ENCODE measurements around the gene TPCN2.

The TPCN2 gene

DNA sequence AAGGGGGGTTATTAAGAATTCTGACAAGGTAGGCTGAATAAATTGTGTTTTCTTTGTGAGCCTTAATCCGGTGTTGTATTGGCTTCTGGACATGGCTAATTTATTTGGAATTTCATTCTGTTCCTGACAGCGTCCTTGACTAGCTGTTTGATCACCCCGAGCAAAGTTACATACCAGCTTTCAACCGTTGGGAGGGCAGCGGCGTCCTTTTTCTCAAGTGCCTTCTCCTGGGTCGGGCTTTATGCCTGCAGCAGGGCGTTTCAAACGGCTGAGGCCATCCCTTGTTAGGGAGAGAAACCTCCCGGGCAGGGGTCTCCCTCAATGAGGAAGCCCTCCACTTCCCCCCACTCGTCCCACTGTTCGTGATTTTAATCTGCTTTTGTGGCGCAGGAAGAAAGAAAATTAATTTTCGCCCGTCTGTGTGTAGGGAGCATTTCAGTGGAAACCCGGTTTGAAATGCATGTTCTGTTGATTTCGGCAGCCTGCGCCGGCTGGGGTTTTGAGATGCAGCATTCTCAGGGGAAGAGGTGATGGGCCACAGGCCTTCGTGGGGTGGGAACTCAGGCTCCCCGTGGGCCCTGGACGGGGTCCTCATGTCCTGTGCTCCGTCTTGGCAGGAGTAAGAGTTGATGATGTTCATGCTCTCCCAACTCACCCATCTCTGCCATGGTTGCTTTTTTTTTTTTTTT lies 104.1 kb downstream of the TPCN2 start:
- no peak for DNase-seq (ENCODE audit: low read depth)

GRCh38 chr11:69153661-69154060 lies 104.9 kb downstream of the TPCN2 start:
- no peak for DNase-seq (ENCODE audit: low read depth)

- DNase-seq (ENCODE audit: low read depth), result no peak
These were observed 105.6 kb downstream of the TPCN2 start for GRCh38 chr11:69154211-69154913.

DNA sequence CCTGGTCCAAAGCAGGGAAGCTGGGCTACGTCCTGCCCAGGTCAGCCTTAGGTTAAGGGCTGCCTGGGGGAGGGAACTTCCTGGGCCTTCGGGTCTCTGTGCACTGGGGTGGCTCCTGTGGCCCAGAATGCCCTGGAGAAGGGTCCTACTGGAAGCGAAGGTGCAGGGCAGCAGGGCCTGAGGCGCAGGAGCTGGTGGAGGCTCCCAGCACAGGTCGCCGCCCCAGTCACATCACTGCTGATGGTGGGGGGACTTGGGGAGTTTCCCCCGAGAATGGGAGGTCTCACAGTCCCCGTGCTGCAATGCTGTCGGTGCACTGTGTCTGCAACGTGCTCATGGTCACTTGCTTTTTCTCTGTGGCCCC lies 106.2 kb downstream of the TPCN2 start:
- no peak for DNase-seq (ENCODE audit: low read depth)

GRCh38 chr11:69155302-69156234 lies 106.8 kb downstream of the TPCN2 start, which contains the start of gene SMIM38:
TSS of gene SMIM38 (plus strand) at chr11:69155935. CDS start at chr11:69157847, 1,912 bp downstream.
- no peak for DNase-seq (ENCODE audit: low read depth)

- no peak for DNase-seq (ENCODE audit: low read depth)
These were observed 107.5 kb downstream of the TPCN2 start for GRCh38 chr11:69156235-69156639.

DNA sequence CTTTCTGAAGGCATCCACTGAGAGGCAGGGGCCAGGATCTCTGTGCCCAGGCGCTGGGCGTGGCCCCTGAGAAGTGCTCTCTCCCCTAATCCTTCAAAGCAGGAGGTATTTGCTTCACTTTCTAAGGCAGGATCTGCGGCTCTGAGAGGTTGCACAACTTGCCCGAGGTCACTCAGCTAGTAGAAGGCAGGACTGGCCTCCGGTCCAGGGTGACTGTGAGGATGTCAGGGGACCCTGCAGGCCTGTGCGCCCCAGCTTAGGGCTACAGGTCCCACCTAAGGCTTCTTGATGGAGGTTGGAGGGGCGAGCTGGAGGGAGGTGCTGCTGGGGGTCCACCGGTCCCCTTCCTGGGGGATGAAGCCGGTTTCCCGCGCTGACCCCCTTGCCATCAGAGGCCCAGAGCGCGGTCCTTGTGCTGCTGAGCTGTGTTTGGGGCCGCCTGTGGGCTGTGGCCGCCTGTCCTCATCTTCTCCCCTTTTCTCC lies 108.0 kb downstream of the TPCN2 start:
- DNase-seq (ENCODE audit: low read depth), result no peak

GRCh38 chr11:69157156-69157821 lies 108.6 kb downstream of the TPCN2 start:
- DNase-seq (ENCODE audit: low read depth), result no peak

GRCh38 chr11:69157822-69158231 lies 109.1 kb downstream of the TPCN2 start:
- no peak for DNase-seq (ENCODE audit: low read depth)

DNA sequence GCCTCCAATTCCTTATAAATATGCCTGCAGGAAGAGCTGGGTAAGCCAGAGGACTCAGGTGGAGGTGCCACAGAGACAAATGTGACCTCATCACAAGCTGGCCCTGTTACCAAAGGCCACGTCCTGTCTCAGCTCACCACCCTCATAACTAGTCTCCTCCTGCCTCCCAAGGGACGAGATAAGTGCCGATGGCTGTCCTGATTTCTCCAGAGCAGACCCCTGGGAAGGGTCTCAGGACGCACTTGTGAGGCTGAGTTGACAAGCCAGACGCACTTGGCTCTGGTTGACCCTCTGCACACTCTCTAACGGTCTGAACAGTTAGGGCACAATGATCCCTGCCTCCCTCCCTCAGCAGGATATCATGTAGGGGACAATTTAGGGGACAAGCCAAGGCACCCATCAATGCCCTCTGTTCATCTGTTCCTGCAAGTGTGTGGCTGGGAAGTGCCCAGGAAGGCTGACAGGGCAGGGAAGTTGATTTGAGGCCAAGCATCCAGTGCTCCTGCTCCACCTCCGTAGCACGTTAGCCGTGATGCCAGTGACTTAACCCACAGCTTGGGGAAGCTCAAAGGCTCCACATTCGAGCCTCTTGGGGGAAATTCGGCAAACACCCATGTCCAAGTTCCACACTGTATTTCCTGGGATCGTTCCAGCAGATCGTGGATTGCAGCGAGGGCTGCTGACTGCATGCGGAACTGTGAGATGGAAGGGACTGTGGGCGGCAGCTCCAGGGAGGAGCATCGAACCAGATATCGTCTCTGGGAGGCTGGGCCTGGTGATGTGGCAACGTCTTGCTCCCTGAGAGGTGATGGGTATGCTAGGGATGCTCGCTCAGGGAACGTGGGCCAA lies 109.8 kb downstream of the TPCN2 start:
- DNase-seq (ENCODE audit: low read depth), result no peak

- DNase-seq (ENCODE audit: low read depth), result no peak
These were observed 110.6 kb downstream of the TPCN2 start for GRCh38 chr11:69159150-69159852.

DNA sequence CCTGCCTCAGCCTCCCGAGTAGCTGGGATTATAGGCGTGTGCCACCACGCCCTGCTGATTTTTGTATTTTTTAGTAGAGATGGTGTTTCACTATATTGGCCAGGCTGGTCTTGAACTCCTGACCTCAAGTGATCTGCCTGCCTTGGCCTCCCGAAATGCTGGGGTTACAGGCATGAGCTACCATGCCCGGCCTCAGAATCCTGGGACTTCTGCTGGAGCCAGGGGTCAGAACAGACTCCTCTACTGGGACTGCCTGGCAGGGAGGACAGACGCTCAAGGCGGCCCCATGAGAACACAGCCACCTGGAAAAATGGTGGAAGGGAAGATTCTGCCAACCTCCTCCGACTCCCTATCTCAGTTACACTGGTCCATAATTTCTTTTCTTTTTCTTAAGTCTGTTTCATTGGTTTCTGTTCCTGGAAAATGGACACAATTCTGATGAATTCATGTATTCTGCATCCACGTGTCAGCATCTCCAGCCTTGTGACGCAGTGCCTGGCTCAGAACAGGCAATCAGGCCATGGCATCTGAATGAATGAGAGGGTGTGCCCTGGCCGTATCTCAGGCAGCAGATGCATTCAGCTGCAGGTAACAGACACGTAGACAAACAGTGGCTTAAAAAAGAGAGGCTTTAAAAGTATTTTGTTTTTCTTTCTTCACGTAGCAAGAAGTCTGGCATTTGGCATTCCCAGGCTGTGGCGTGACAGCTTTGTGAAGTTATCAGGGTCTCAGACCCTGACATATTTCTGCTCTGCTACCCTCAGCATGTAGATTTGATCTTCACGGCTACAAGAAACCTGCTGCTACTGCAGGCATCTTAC lies 111.8 kb downstream of the TPCN2 start:
- no peak for DNase-seq (ENCODE audit: low read depth)

GRCh38 chr11:69161117-69161407 lies 112.3 kb downstream of the TPCN2 start:
- DNase-seq (ENCODE audit: low read depth), result no peak

- no peak for DNase-seq (ENCODE audit: low read depth)
These were observed 113.8 kb downstream of the TPCN2 start for GRCh38 chr11:69162505-69162904.

DNA sequence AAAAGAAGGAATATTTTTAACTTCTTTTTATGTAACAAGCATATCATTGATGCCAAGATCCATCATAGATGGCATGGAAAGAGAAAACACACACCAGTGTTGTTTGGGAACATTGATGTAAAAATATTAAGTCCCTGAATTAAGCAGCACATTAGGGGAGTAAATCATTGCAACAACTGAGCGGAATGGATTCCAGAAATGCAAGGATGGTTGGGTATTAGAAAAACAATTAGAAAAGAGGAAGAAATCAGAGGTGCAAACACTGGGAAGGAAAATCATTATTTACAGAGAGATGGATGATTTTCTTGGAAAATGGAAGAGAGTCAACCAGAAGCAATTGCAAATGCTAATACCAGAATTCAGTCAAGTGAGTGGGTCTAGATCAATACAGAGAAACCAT lies 115.1 kb downstream of the TPCN2 start:
- DNase-seq (ENCODE audit: low read depth), result no peak

DNA sequence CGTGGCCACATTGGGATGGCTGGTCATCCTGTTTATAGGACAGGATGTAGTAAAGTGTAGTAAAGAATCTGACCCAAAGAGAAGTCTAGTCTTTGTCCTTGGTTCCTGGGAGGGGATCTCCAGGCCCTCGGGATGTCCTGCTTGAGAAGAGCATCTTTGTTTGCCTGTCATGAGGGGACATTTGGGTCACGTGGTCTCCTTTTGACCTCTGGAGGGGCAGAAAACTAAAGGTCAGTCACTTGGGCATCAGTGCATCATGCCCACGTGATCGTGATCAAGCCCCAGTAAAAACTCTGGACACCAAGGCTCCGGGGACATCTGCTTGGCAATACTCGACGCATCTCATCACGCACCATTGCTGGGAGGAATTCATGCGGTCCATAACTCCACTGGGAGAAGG lies 116.1 kb downstream of the TPCN2 start:
- no peak for DNase-seq (ENCODE audit: low read depth)

GRCh38 chr11:69165775-69166174 lies 117.0 kb downstream of the TPCN2 start:
- DNase-seq (ENCODE audit: low read depth), result no peak

DNA sequence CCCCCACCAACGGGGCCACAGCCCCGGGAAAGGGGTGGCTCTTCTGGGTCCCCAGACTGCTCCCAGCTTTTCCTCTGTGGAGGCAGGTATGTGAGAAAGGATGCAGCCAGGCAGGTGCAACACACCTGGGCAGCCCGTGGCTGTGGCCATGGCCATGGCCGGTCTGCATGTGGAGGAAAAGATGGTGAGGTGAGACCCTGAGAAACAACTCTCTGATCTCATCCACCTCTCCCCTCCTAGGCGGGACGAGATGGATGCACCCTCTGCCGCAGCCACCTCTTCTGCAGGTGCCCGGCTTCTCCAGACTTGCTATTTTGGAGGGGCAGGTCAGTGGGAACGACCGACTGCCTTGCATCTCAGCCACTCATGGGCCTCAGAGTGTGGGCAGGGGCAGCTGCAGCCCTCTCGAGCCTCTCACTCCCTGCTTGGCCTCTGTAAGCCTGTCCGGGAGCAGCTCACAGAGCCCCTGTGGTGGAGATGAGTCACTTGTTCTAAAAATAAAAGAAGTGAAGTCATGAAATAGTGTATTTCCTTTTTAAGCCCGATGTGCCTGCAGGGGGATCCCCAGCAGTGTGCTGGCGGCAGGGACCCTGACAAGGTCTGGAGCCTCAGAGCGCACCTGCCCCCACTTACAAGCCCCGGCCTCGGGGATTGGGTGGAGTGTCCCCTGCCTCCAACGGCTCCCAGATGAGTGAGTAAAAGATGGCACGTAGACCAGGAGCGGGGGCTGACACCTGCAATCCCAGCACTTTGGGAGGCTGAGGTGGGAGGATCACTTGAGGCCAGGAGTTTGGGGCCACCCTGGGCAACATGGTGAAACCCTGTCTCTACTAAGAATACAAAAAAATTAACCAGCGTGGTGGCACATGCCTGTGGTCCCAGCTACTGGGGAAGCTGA lies 117.7 kb downstream of the TPCN2 start:
- peak; percentile 63 for DNase-seq (ENCODE audit: low read depth)

Measured in non-pigmented ciliary epithelial cell (primary cell).